ENCODE results near the gene SERPINB10.

SERPINB10 gene

GRCh38 chr18:63878925-63879324 is 28.8 kb upstream of the SERPINB10 start:
- DNase-seq = no peak
- Histone ChIP-seq H3K36me3 (replicated peaks) (no peaks in the 10 kb centered on the region), H3K27ac (no peak overlapping the region), H3K4me3 (ENCODE audit: low read depth, low read length) (no peak overlapping the region), H3K27me3 (replicated peaks) (no peaks in the 10 kb centered on the region)
- in situ Hi-C loops (cut with HindIII; ENCODE audit: low pct_ligation_motif_present, low sequenced_read_pairs) = no loop called here
- TF ChIP-seq, protein P1, sequence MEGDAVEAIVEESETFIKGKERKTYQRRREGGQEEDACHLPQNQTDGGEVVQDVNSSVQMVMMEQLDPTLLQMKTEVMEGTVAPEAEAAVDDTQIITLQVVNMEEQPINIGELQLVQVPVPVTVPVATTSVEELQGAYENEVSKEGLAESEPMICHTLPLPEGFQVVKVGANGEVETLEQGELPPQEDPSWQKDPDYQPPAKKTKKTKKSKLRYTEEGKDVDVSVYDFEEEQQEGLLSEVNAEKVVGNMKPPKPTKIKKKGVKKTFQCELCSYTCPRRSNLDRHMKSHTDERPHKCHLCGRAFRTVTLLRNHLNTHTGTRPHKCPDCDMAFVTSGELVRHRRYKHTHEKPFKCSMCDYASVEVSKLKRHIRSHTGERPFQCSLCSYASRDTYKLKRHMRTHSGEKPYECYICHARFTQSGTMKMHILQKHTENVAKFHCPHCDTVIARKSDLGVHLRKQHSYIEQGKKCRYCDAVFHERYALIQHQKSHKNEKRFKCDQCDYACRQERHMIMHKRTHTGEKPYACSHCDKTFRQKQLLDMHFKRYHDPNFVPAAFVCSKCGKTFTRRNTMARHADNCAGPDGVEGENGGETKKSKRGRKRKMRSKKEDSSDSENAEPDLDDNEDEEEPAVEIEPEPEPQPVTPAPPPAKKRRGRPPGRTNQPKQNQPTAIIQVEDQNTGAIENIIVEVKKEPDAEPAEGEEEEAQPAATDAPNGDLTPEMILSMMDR (IDR thresholded peaks at IDR 0.05; ENCODE audit: low read depth, low read length, missing control alignments) = no peak

DNA sequence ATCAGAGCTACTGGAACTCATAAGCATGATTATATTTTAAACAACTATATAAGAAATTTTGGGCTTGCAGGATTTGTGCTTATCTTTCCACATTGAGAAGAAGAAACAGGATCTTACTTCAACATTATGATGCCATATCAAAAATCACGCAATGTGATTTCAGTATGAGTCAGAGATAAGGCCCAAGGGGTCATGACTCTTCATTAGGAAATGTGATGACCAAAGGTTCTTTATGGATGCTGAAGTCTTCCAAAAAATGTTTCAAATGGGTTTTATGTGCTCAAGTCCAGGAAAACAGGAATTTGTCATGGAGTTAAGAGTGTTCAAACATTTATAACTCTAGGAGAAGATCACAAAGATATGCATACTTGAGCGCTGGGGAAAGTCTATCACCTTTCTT is 28.0 kb upstream of the SERPINB10 start:
- peak overlapping the region; percentile 33 for H3K27ac ChIP-seq
- in situ Hi-C loops (cut with HindIII; ENCODE audit: low pct_ligation_motif_present, low sequenced_read_pairs) = no loop called here
- no peaks in the 10 kb centered on the region for H3K36me3 ChIP-seq (replicated peaks)
- peak; percentile 54 for DNase-seq
- no peaks in the 10 kb centered on the region for H3K27me3 ChIP-seq (replicated peaks)
- no peak overlapping the region for H3K4me3 ChIP-seq (ENCODE audit: low read depth, low read length)
- TF ChIP-seq, protein P1 (IDR thresholded peaks at IDR 0.05; ENCODE audit: low read depth, low read length, missing control alignments) = no peak

- TF ChIP-seq, protein P1 (IDR thresholded peaks at IDR 0.05; ENCODE audit: low read depth, low read length, missing control alignments) = no peak
- in situ Hi-C loops (cut with HindIII; ENCODE audit: low pct_ligation_motif_present, low sequenced_read_pairs) = no loop called here
- Histone ChIP-seq H3K36me3 (replicated peaks) (no peaks in the 10 kb centered on the region), H3K27me3 (replicated peaks) (no peaks in the 10 kb centered on the region), H3K4me3 (ENCODE audit: low read depth, low read length) (no peak overlapping the region), H3K27ac (peak overlapping the region; percentile 73)
- peak; percentile 34 for DNase-seq
These were observed 25.9 kb upstream of the SERPINB10 start for GRCh38 chr18:63881851-63882250.

- TF ChIP-seq, protein P1 (IDR thresholded peaks at IDR 0.05; ENCODE audit: low read depth, low read length, missing control alignments) = no peak
- in situ Hi-C loops (cut with HindIII; ENCODE audit: low pct_ligation_motif_present, low sequenced_read_pairs) = no loop called here
- H3K27ac ChIP-seq = peak overlapping the region; percentile 78
- H3K4me3 ChIP-seq (ENCODE audit: low read depth, low read length) = no peak overlapping the region
- DNase-seq = peak; percentile 99
- H3K36me3 ChIP-seq (replicated peaks) = no peaks in the 10 kb centered on the region
- H3K27me3 ChIP-seq (replicated peaks) = no peaks in the 10 kb centered on the region
These were observed 25.2 kb upstream of the SERPINB10 start for GRCh38 chr18:63882333-63883141.

GRCh38 chr18:63883617-63884016 is 24.1 kb upstream of the SERPINB10 start:
- Histone ChIP-seq H3K27me3 (replicated peaks) (no peaks in the 10 kb centered on the region), H3K36me3 (replicated peaks) (no peaks in the 10 kb centered on the region), H3K4me3 (ENCODE audit: low read depth, low read length) (no peak overlapping the region), H3K27ac (no peak overlapping the region)
- no peak for DNase-seq
- in situ Hi-C loops (cut with HindIII; ENCODE audit: low pct_ligation_motif_present, low sequenced_read_pairs) = no loop called here
- TF ChIP-seq, protein P1 (IDR thresholded peaks at IDR 0.05; ENCODE audit: low read depth, low read length, missing control alignments) = no peak

- H3K4me3 ChIP-seq (ENCODE audit: low read depth, low read length) = no peak within 1 kb of the TSS
- TF ChIP-seq, protein P1 (IDR thresholded peaks at IDR 0.05; ENCODE audit: low read depth, low read length, missing control alignments) = no peak
- in situ Hi-C loops (cut with HindIII; ENCODE audit: low pct_ligation_motif_present, low sequenced_read_pairs) = no loop called here
- H3K27ac ChIP-seq = no peak within 1 kb of the TSS
- peak; percentile 21 for DNase-seq
- no peaks in the 10 kb centered on the region for H3K36me3 ChIP-seq (replicated peaks)
- H3K27me3 ChIP-seq (replicated peaks) = no peaks in the 10 kb centered on the region
These were observed 20.3 kb upstream of the SERPINB10 start, which contains the start of gene SERPINB2 for GRCh38 chr18:63887424-63887823. Gene SERPINB2, plus strand, starts transcription at chr18:63887705. Its CDS starts 3,740 bp downstream, at chr18:63891445.
